PC-9 (cell line): ENCODE data around the gene CD8B2. TPM values are rescaled to one million over a fixed set of nuclear protein-coding genes. Genes with fewer than 3 reads are reported as not detected.
A peak's percentile ranks its signal among the peaks of the same experiment; 100 is the strongest.
"Not testable (repeated sequence)": the region's sequence is repeated elsewhere in the genome, so short reads cannot be mapped to it uniquely, and the experiment has no call there.

Experiments used
- BruUV-seq: library from RNA; stranded (reverse); fragments of 400-500 nt; replicated peaks from 2 replicates; lab custom pipeline; 2021; lab: Mats Ljungman, UMichigan
- CTCF ChIA-PET: fragments of 300-600 bp; sonication (Branson Sonifier 250); formaldehyde crosslinking; loops from one replicate; lab custom pipeline; 2022; ENCODE audit warnings: antibody characterized with exemption; lab: Charles Lee
- POLR2A ChIA-PET: fragments of 300-600 bp; sonication (Branson Sonifier 250); formaldehyde crosslinking; loops from one replicate; lab custom pipeline; 2022; ENCODE audit warnings: antibody characterized with exemption; ENCODE audit not compliant: unreplicated experiment; lab: Charles Lee
- DNase-seq, 2 experiments: peaks; one replicate each; pipeline versions ENCODE4 v3.0.0 to v3.0.0-alpha.2; 2015 to 2022; ENCODE audit warnings: mixed read lengths in 1 of 2
- H2AFZ ChIP-seq: fragments of 200-600 bp; sonication (generic); 2 replicates; pipeline ENCODE4 v1.8.1; 2017; ENCODE audit warnings: antibody characterized with exemption
- H3F3A ChIP-seq: fragments of 200-600 bp; sonication (generic); 2 replicates; pipeline ENCODE4 v1.8.1; 2017; ENCODE audit warnings: antibody characterized with exemption, mild to moderate bottlenecking, low read depth; ENCODE audit not compliant: insufficient read depth
- H3K27ac ChIP-seq: fragments of 200-600 bp; sonication (generic); 2 replicates; pipeline ENCODE4 v1.6.1; 2016; ENCODE audit warnings: mixed run types
- H3K27me3 ChIP-seq: fragments of 200-600 bp; sonication (generic); 2 replicates; pipeline ENCODE4 v1.6.1; 2016; ENCODE audit warnings: low read depth, mixed run types; ENCODE audit not compliant: insufficient read depth
- H3K36me3 ChIP-seq: fragments of 200-600 bp; sonication (generic); 2 replicates; pipeline ENCODE4 v1.6.1; 2016; ENCODE audit warnings: low read depth, mixed run types
- H3K4me1 ChIP-seq: fragments of 200-600 bp; sonication (generic); replicated peaks from 2 replicates; pipeline ENCODE4 v1.6.1; 2016; ENCODE audit warnings: mixed run types; ENCODE audit not compliant: insufficient read depth
- H3K4me2 ChIP-seq: fragments of 200-600 bp; sonication (generic); 2 replicates; pipeline ENCODE4 v1.6.1; 2017; ENCODE audit warnings: mixed run types
- H3K4me3 ChIP-seq: fragments of 200-600 bp; sonication (generic); 2 replicates; pipeline ENCODE4 v1.6.1; 2016; ENCODE audit warnings: mixed run types
- H3K79me2 ChIP-seq: fragments of 200-600 bp; sonication (generic); 2 replicates; pipeline ENCODE4 v1.6.1; 2017; ENCODE audit warnings: low read depth, mixed run types
- H3K9me2 ChIP-seq: fragments of 200-600 bp; sonication (generic); 2 replicates; pipeline ENCODE4 v1.8.1; 2017; ENCODE audit warnings: mild to moderate bottlenecking; ENCODE audit not compliant: insufficient read depth
- H3K9me3 ChIP-seq: fragments of 200-600 bp; sonication (generic); 2 replicates; pipeline ENCODE4 v1.8.1; 2016; ENCODE audit warnings: low read depth; ENCODE audit not compliant: insufficient read depth
- H4K20me1 ChIP-seq: fragments of 200-600 bp; sonication (generic); 2 replicates; pipeline ENCODE4 v1.8.1; 2017; ENCODE audit not compliant: insufficient read depth
- CTCF ChIP-seq: fragments of 200-600 bp; sonication (generic); conservative IDR thresholded peaks from 2 replicates; pipeline ENCODE4 v1.6.1; 2017; ENCODE audit warnings: mixed run types, antibody characterized with exemption, mild to moderate bottlenecking, moderate library complexity
- EZH2 ChIP-seq: fragments of 200-600 bp; sonication (generic); IDR thresholded peaks from 2 replicates; pipeline ENCODE4 v1.8.0; 2017; ENCODE audit warnings: antibody characterized with exemption, low read depth
- intact Hi-C: fragments of 100-400 bp; cut with micrococcal nuclease; formaldehyde crosslinking; loops from one replicate; pipeline ENCODE4 v1.10.0; 2022; ENCODE audit not compliant: unreplicated experiment
- total RNA-seq: library from RNA; stranded (reverse); gene quantifications from 2 replicates; pipeline ENCODE4 v1.2.3, GENCODE V29; 2021

The CD8B2 gene
- total RNA-seq, 1 experiment from 2014 or later, result not detected

DNA sequence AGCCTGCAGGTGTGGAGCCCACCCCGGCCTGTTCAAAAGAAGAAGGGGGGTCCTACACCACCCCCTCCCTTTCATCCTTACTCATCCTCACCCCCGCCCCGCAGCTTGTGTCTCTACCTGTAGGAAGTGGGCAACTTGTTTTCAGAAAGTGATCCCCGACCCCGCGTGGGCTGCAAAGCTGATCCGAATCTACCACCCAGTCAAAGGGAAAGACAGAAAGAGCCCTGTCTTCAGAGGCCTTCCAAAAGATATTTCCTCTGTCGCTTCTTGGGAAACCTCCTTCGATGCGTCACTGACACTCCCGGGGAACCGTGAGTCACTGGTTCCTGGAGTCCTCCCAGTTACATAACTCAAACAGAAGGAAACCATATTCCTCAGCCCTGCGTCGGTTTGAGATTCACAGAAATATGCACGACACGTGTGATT lies 24.3 kb downstream of the CD8B2 start:
- H3K9me3 ChIP-seq, intact Hi-C loops, H3K4me3 ChIP-seq, CTCF ChIA-PET, H3K27ac ChIP-seq, POLR2A ChIA-PET, H3K4me1 ChIP-seq, BruUV-seq, H3F3A ChIP-seq, H2AFZ ChIP-seq, H3K36me3 ChIP-seq, H4K20me1 ChIP-seq, H3K79me2 ChIP-seq, H3K27me3 ChIP-seq, H3K9me2 ChIP-seq: not testable (repeated sequence)
- DNase-seq, result peak; percentile 38 to 72
- H3K4me2 ChIP-seq, result peak overlapping the region; percentile 68

DNA sequence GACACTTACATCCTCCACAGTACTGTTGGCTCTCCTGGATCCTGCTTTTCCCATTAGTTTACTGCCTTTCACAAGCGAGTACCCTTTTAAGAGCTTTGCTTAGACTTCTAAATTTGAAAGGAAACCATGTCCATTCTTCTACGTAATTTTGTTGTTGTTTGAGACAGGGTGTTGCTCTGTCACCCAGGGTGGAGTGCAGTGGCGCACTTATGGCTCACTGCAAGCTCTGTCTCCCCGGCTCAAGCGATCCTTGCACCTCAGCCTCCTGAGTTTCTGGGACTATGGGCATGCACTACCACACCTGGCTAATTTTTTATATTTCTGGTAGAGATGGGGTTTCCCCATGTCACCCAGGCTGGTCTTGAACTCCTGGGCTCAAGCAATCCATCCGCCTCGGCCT lies 24.8 kb downstream of the CD8B2 start:
- POLR2A ChIA-PET, result not testable (repeated sequence)

DNA sequence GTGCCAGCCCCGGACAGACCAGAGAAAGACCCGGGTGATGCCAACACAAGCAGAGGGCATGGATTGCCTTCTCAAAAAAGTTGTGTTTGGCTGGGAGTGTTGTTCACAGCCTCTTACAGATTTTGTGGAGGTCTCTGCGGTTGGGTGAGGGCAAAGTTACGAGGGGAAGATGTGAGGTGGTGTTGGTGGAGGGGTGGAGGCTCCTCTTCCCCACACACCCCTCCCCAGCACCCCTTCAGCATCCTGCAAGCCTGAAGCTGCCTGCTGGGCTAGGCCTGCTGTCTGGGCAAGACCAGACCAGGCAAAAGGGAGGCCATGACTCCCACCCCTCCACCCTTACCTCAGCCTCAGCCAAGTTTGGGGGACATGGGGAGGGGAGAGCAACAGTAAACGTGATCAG lies 26.2 kb downstream of the CD8B2 start:
- POLR2A ChIA-PET, H2AFZ ChIP-seq, H3K4me1 ChIP-seq, H3K36me3 ChIP-seq, H3F3A ChIP-seq, H3K9me3 ChIP-seq, H3K4me2 ChIP-seq, H3K9me2 ChIP-seq, H3K4me3 ChIP-seq, DNase-seq, H3K27me3 ChIP-seq, H4K20me1 ChIP-seq, H3K27ac ChIP-seq, H3K79me2 ChIP-seq, BruUV-seq, intact Hi-C loops, CTCF ChIA-PET: not testable (repeated sequence)

More for the DNA sequence above, 24.8 kb downstream of the CD8B2 start:
- H3K27ac ChIP-seq, H4K20me1 ChIP-seq, H3K36me3 ChIP-seq, BruUV-seq, H3K4me1 ChIP-seq, DNase-seq, H3K79me2 ChIP-seq, H2AFZ ChIP-seq, H3K27me3 ChIP-seq, intact Hi-C loops, H3K9me2 ChIP-seq, H3K4me3 ChIP-seq, H3K9me3 ChIP-seq, H3F3A ChIP-seq, CTCF ChIA-PET: not testable (repeated sequence)
- peak overlapping the region; percentile 68 for H3K4me2 ChIP-seq

DNA sequence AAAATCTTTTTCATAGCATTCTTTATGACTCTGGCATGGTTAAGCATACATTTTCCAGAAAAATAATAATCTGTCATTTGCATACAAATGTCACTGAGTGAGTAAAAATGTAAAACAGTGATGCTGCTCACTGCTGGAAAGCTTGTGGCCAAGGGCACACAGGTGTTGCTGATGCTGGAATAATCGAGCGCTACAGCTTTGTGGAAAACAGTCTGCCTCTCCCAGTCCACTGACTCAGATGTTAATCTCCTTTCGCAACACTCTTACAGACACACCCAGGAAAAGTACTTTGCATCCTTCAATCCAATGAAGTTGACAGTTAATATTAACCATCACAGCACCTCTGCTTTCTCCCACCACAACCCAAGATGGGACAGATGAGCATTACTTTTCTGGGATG lies 27.7 kb downstream of the CD8B2 start:
- H3K4me3 ChIP-seq, H4K20me1 ChIP-seq, H3K9me2 ChIP-seq, H3K9me3 ChIP-seq, H3K27me3 ChIP-seq, POLR2A ChIA-PET, CTCF ChIA-PET, H2AFZ ChIP-seq, H3K27ac ChIP-seq, H3K79me2 ChIP-seq, DNase-seq, BruUV-seq, H3K36me3 ChIP-seq, H3F3A ChIP-seq, H3K4me1 ChIP-seq, H3K4me2 ChIP-seq, intact Hi-C loops: not testable (repeated sequence)

DNA sequence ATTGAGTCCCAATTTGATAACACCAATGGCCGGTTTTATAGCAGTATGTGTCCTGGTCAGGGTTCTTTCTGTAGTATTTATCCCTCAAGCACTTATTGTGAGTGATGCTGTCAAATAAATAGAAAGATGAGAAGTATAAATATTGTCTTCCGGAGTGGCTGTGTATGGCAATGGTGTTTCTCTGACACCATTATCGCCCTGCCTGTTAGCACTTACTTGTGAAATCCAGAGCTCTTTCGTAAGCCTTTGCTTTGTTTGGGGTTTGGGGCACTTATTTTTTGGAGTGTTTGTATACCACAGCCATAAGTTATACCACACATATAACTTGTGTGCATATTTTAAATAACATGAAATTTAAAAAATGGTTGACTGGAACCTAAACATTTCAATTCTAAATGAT lies 29.3 kb downstream of the CD8B2 start:
- ChIA-PET POLR2A (no interaction called here), CTCF (no interaction called here)
- Histone ChIP-seq H3K4me2 (no peak overlapping the region), H3F3A (no peaks in the 10 kb centered on the region), H3K27me3 (no peaks in the 10 kb centered on the region), H4K20me1 (no peaks in the 10 kb centered on the region; the same call in 1 of the 2 replicates), H3K36me3 (no peaks in the 10 kb centered on the region), H2AFZ (no peak overlapping the region), H3K79me2 (no peaks in the 10 kb centered on the region), H3K4me1 (no peaks in the 10 kb centered on the region), H3K27ac (no peak overlapping the region), H3K4me3 (no peak overlapping the region), H3K9me3 (no peaks in the 10 kb centered on the region), H3K9me2 (no peaks in the 10 kb centered on the region)
- DNase-seq, result no peak
- TF ChIP-seq EZH2 (no peak), CTCF (no peak)
- BruUV-seq, result no TSS peak
- intact Hi-C loops, result no loop called here
